Activated naive CD8-positive, alpha-beta T cell (primary cell): ENCODE measurements around the gene MCUR1.
A peak's percentile ranks its signal among the peaks of the same experiment; 100 is the strongest.
"Not testable (repeated sequence)": the region's sequence is repeated elsewhere in the genome, so short reads cannot be mapped to it uniquely, and the experiment has no call there.

Experiments used
- H3K27ac Mint-ChIP-seq: one replicate; pipeline ENCODE4 v1.8.0; 2021; ENCODE audit warnings: mixed read lengths
- H3K27me3 Mint-ChIP-seq: one replicate; pipeline ENCODE4 v1.8.0; 2021; ENCODE audit warnings: mixed read lengths
- H3K36me3 Mint-ChIP-seq: one replicate; pipeline ENCODE4 v1.8.0; 2021; ENCODE audit warnings: mixed read lengths
- H3K4me1 Mint-ChIP-seq: one replicate; pipeline ENCODE4 v1.8.0; 2021; ENCODE audit warnings: low read depth, mixed read lengths
- H3K4me3 Mint-ChIP-seq: one replicate; pipeline ENCODE4 v1.8.0; 2021; ENCODE audit warnings: mild to moderate bottlenecking, mixed read lengths
- H3K9me3 Mint-ChIP-seq: one replicate; pipeline ENCODE4 v1.8.0; 2021; ENCODE audit warnings: low read depth, mixed read lengths

The MCUR1 gene

GRCh38 chr6:13836170-13836569 lies 21.8 kb upstream of the MCUR1 start:
- H3K27ac Mint-ChIP-seq: no peak overlapping the region
- H3K27me3 Mint-ChIP-seq: no peaks in the 10 kb centered on the region
- H3K4me3 Mint-ChIP-seq: no peak overlapping the region
- H3K4me1 Mint-ChIP-seq: no peaks in the 10 kb centered on the region
- no peaks in the 10 kb centered on the region for H3K9me3 Mint-ChIP-seq
- no peaks in the 10 kb centered on the region for H3K36me3 Mint-ChIP-seq

- Mint-ChIP-seq H3K27me3 (peaks cover 2% of the 10 kb centered on the region), H3K4me1 (no peaks in the 10 kb centered on the region), H3K4me3 (no peak overlapping the region), H3K9me3 (no peaks in the 10 kb centered on the region), H3K36me3 (no peaks in the 10 kb centered on the region), H3K27ac (no peak overlapping the region)
These were observed 20.4 kb upstream of the MCUR1 start for GRCh38 chr6:13834790-13835189.

GRCh38 chr6:13834018-13834417 lies 19.7 kb upstream of the MCUR1 start:
- not testable (repeated sequence) for H3K4me1 Mint-ChIP-seq, H3K9me3 Mint-ChIP-seq, H3K27me3 Mint-ChIP-seq, H3K36me3 Mint-ChIP-seq, H3K4me3 Mint-ChIP-seq, H3K27ac Mint-ChIP-seq

GRCh38 chr6:13832778-13833177 lies 18.4 kb upstream of the MCUR1 start:
- Mint-ChIP-seq H3K27me3 (peaks cover 2% of the 10 kb centered on the region), H3K36me3 (peaks cover 5% of the 10 kb centered on the region), H3K27ac (no peak overlapping the region), H3K4me3 (no peak overlapping the region), H3K9me3 (no peaks in the 10 kb centered on the region), H3K4me1 (no peaks in the 10 kb centered on the region)

- peaks cover 5% of the 10 kb centered on the region for H3K36me3 Mint-ChIP-seq
- H3K27ac Mint-ChIP-seq: no peak overlapping the region
- no peaks in the 10 kb centered on the region for H3K4me1 Mint-ChIP-seq
- H3K4me3 Mint-ChIP-seq: no peak overlapping the region
- H3K27me3 Mint-ChIP-seq: peaks cover 2% of the 10 kb centered on the region
- H3K9me3 Mint-ChIP-seq: no peaks in the 10 kb centered on the region
These were observed 17.3 kb upstream of the MCUR1 start for GRCh38 chr6:13831615-13832014.

GRCh38 chr6:13830803-13831202 lies 16.4 kb upstream of the MCUR1 start:
- Mint-ChIP-seq H3K4me1 (no peaks in the 10 kb centered on the region), H3K36me3 (peaks cover 5% of the 10 kb centered on the region), H3K27me3 (peaks cover 2% of the 10 kb centered on the region), H3K4me3 (no peak overlapping the region), H3K9me3 (no peaks in the 10 kb centered on the region), H3K27ac (no peak overlapping the region)

GRCh38 chr6:13829419-13829818 lies 15.1 kb upstream of the MCUR1 start:
- H3K27ac Mint-ChIP-seq, H3K9me3 Mint-ChIP-seq, H3K27me3 Mint-ChIP-seq, H3K36me3 Mint-ChIP-seq, H3K4me3 Mint-ChIP-seq, H3K4me1 Mint-ChIP-seq: not testable (repeated sequence)

- not testable (repeated sequence) for H3K36me3 Mint-ChIP-seq, H3K4me3 Mint-ChIP-seq
These were observed 14.4 kb upstream of the MCUR1 start for GRCh38 chr6:13828656-13829301.

GRCh38 chr6:13827032-13827431 lies 12.7 kb upstream of the MCUR1 start:
- Mint-ChIP-seq H3K4me1 (no peaks in the 10 kb centered on the region), H3K9me3 (no peaks in the 10 kb centered on the region), H3K27me3 (peaks cover 4% of the 10 kb centered on the region), H3K4me3 (no peak overlapping the region), H3K36me3 (peaks cover 5% of the 10 kb centered on the region), H3K27ac (no peak overlapping the region)

More at GRCh38 chr6:13828656-13829301, 14.4 kb upstream of the MCUR1 start:
- H3K27me3 Mint-ChIP-seq, H3K9me3 Mint-ChIP-seq, H3K4me1 Mint-ChIP-seq, H3K27ac Mint-ChIP-seq: not testable (repeated sequence)

GRCh38 chr6:13825871-13826270 lies 11.5 kb upstream of the MCUR1 start:
- Mint-ChIP-seq H3K36me3 (peaks cover 5% of the 10 kb centered on the region), H3K4me3 (no peak overlapping the region), H3K27me3 (peaks cover 4% of the 10 kb centered on the region), H3K4me1 (no peaks in the 10 kb centered on the region), H3K27ac (no peak overlapping the region), H3K9me3 (no peaks in the 10 kb centered on the region)

GRCh38 chr6:13818341-13818740 lies 4.0 kb upstream of the MCUR1 start:
- Mint-ChIP-seq H3K4me3 (no peak overlapping the region), H3K36me3 (no peaks in the 10 kb centered on the region), H3K9me3 (no peaks in the 10 kb centered on the region), H3K27me3 (peaks cover under 1% of the 10 kb centered on the region), H3K4me1 (peaks cover 7% of the 10 kb centered on the region), H3K27ac (no peak overlapping the region)

GRCh38 chr6:13814938-13815575 lies 700 bp upstream of the MCUR1 start:
- peaks cover 31% of the 10 kb centered on the region for H3K4me1 Mint-ChIP-seq
- no peaks in the 10 kb centered on the region for H3K36me3 Mint-ChIP-seq

GRCh38 chr6:13813621-13814175 lies 659 bp downstream of the MCUR1 start:
- peak overlapping the region; percentile 92 for H3K4me3 Mint-ChIP-seq
- no peaks in the 10 kb centered on the region for H3K36me3 Mint-ChIP-seq
- no peaks in the 10 kb centered on the region for H3K27me3 Mint-ChIP-seq
- H3K9me3 Mint-ChIP-seq: no peaks in the 10 kb centered on the region
- H3K4me1 Mint-ChIP-seq: peaks cover 31% of the 10 kb centered on the region
- peak overlapping the region; percentile 70 for H3K27ac Mint-ChIP-seq

More at GRCh38 chr6:13814938-13815575, 700 bp upstream of the MCUR1 start:
- H3K9me3 Mint-ChIP-seq: no peaks in the 10 kb centered on the region
- no peaks in the 10 kb centered on the region for H3K27me3 Mint-ChIP-seq
- H3K4me3 Mint-ChIP-seq: peak overlapping the region; percentile 84
- peak overlapping the region; percentile 93 for H3K27ac Mint-ChIP-seq

GRCh38 chr6:13813026-13813425 lies 1.3 kb downstream of the MCUR1 start:
- Mint-ChIP-seq H3K36me3 (no peaks in the 10 kb centered on the region), H3K9me3 (no peaks in the 10 kb centered on the region), H3K4me3 (peak overlapping the region; percentile 92), H3K27me3 (no peaks in the 10 kb centered on the region), H3K4me1 (peaks cover 31% of the 10 kb centered on the region), H3K27ac (peak overlapping the region; percentile 71)

GRCh38 chr6:13812359-13812642 lies 2.1 kb downstream of the MCUR1 start:
- H3K4me3 Mint-ChIP-seq: peak overlapping the region; percentile 92
- H3K27ac Mint-ChIP-seq: no peak overlapping the region
- no peaks in the 10 kb centered on the region for H3K36me3 Mint-ChIP-seq
- H3K4me1 Mint-ChIP-seq: peaks cover 31% of the 10 kb centered on the region
- no peaks in the 10 kb centered on the region for H3K9me3 Mint-ChIP-seq
- no peaks in the 10 kb centered on the region for H3K27me3 Mint-ChIP-seq
